Activated naive CD4-positive, alpha-beta T cell treated with anti-CD3 and anti-CD28 coated beads, Interleukin-2, amount 50 U/mL, for 16 hours (primary cell): ENCODE results near the gene STRIP2.
"Not testable (repeated sequence)": the region's sequence is repeated elsewhere in the genome, so short reads cannot be mapped to it uniquely, and the experiment has no call there.

Source experiments
- DNase-seq: peaks from one replicate; pipeline ENCODE4 v3.0.0-alpha.2; 2020

The STRIP2 gene

DNA sequence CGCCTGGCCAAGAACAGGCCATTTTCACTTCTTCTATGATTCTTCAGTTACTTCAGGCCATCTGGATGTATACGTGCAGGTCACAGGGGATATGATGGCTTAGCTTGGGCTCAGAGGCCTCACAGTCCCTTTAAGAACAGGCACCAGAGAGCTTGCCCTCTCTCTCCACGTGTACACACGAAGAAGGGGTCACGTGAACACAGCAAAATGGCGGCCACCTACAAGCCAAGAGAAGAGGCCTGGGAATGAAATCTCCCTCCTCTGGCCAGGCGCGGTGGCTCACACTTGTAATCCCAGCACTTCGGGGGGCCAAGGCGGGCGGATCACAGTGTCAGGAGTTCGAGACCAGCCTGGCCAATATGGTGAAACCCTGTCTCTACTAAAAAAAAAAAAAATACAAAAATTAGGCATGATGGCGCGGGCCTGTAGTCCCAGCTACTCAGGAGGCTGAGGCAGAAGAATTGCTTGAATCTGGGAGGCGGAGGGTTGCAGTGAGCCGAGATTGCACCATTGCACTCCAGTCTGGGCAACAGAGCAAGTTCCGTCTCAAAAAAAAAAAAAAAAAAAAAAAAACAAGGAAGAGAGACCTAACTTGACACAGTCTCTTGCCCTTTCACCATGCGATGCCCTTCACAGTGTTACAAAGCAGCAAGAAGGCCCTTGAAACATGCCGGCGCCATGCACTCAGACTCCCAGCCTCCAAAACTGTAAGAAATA, 100.5 kb downstream of the STRIP2 start:
- not testable (repeated sequence) for DNase-seq

DNA sequence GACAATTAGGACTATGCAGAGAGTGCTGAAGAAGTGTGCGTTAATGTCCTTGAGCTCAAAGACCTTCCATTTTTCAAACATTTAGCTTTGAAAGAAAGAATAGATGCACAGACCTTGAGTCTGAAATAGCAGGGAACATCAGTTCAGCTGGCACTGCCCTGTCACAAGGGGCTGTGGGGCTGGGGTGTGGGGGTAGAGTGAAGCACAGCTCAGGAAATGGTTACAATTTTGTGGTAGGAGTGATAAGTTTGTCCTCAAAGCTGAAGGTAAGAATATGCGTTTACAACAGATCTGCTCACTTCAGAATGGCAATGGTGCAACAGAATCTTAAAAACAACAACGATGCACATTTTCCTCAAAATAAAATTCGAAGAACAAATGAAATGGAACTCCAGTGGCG, 101.7 kb downstream of the STRIP2 start:
- no peak for DNase-seq

DNA sequence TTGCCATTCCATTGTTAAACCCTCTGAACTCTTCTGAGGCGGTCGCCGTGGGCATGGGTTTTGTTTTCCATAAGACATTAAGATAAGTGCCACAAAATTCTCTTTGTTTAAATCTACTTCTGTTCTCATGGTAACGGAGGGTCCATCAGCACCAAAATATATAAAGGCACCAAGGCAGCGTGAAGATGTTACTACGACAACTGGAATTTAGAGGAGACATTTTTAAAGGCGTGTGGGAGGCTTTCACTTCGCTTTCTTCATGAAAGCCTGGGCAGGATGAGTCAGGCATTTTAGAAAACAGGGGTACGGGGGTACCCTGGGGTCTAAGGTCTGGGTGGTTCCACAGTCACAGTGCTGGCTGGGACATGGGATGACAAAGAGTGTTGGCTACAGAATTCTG, 102.1 kb downstream of the STRIP2 start:
- no peak for DNase-seq
